ENCODE results near the gene NEU1.
"Not testable (repeated sequence)": the region's sequence is repeated elsewhere in the genome, so short reads cannot be mapped to it uniquely, and the experiment has no call there.

The NEU1 gene

DNA sequence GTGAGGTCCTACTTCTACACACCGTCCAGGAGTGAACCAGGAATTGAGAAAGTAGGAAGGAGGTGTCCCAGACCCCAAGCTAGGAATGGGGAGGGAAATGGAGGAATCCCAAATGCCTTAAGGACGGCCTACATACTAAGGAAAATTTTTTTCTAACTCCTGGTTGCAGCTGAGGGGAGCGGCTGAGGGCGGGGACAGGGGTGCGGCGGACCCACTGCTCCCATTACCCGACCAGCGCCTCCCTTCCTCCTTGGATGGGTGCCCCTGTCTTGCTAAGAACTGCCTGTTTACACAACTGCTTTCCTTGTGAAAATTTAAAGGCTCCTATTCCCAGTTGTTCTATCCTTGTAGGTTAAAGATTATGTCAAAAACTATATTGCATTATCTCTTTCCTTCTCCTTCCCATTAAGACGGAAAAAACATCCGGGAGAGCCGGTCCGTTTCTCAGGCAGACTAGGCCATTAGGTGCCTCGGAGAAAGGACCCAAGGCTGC is 35.8 kb downstream of the NEU1 start:
- peak overlapping the region; percentile 40 for H3K4me3 ChIP-seq (ENCODE audit: low read depth, low read length)
- TF ChIP-seq, protein P1, sequence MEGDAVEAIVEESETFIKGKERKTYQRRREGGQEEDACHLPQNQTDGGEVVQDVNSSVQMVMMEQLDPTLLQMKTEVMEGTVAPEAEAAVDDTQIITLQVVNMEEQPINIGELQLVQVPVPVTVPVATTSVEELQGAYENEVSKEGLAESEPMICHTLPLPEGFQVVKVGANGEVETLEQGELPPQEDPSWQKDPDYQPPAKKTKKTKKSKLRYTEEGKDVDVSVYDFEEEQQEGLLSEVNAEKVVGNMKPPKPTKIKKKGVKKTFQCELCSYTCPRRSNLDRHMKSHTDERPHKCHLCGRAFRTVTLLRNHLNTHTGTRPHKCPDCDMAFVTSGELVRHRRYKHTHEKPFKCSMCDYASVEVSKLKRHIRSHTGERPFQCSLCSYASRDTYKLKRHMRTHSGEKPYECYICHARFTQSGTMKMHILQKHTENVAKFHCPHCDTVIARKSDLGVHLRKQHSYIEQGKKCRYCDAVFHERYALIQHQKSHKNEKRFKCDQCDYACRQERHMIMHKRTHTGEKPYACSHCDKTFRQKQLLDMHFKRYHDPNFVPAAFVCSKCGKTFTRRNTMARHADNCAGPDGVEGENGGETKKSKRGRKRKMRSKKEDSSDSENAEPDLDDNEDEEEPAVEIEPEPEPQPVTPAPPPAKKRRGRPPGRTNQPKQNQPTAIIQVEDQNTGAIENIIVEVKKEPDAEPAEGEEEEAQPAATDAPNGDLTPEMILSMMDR (IDR thresholded peaks at IDR 0.05; ENCODE audit: low read depth, low read length, missing control alignments) = no peak
- DNase-seq (ENCODE audit: low read depth) = peak; percentile 80
- in situ Hi-C loops (cut with HindIII; ENCODE audit: low sequenced_read_pairs) = no loop called here

DNA sequence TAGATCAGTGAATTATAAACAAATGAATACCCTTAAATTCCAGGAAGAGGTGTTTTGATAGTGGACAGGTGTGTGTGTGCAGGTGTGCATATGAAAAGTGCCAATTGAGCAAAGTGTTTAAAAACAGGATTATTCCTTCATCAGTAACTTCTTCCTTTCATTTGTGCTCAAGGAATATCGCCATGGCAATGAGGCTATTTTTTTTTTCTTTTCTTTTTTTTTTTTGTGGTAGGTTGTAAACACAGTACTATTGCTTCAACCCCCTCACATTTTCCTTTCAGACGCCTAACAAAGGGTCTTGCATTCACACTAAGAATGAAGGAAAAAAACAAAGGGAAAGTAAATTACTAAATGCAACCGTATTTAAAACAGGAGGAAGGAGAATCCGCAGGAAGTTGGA is 37.1 kb downstream of the NEU1 start:
- in situ Hi-C loops (cut with HindIII; ENCODE audit: low sequenced_read_pairs) = no loop called here
- H3K4me3 ChIP-seq (ENCODE audit: low read depth, low read length) = no peak overlapping the region
- no peak for DNase-seq (ENCODE audit: low read depth)
- TF ChIP-seq, protein P1 (IDR thresholded peaks at IDR 0.05; ENCODE audit: low read depth, low read length, missing control alignments) = no peak

DNA sequence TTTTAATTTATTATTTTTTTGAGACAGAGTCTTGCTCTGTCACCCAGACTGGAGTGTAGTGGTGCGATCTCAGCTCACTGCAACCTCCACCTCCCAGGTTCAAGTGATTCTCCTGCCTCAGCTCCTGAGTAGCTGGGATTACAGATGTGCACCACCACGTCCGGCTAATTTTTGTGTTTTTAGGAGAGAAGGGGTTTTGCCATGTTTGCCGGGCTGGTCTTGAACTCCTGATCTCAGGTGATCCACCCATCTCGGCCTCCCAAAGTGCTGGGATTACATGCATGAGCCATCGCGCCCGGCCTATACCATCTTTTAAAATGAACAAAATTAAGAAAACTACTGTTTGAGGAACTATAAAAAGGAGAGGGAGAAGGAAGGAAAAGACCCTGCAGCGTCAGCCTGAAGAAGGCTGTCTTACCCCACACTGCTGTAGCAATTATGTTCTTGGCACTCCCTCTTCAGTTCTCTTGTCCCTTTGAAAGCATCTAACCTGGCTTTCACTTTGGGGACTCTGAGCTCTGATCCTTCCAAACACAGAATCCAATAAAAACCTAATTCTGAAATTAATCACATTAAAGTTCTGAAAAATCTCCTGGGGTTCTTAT is 38.9 kb downstream of the NEU1 start:
- H3K4me3 ChIP-seq (ENCODE audit: low read depth, low read length); in situ Hi-C loops (cut with HindIII; ENCODE audit: low sequenced_read_pairs); DNase-seq (ENCODE audit: low read depth): not testable (repeated sequence)

DNA sequence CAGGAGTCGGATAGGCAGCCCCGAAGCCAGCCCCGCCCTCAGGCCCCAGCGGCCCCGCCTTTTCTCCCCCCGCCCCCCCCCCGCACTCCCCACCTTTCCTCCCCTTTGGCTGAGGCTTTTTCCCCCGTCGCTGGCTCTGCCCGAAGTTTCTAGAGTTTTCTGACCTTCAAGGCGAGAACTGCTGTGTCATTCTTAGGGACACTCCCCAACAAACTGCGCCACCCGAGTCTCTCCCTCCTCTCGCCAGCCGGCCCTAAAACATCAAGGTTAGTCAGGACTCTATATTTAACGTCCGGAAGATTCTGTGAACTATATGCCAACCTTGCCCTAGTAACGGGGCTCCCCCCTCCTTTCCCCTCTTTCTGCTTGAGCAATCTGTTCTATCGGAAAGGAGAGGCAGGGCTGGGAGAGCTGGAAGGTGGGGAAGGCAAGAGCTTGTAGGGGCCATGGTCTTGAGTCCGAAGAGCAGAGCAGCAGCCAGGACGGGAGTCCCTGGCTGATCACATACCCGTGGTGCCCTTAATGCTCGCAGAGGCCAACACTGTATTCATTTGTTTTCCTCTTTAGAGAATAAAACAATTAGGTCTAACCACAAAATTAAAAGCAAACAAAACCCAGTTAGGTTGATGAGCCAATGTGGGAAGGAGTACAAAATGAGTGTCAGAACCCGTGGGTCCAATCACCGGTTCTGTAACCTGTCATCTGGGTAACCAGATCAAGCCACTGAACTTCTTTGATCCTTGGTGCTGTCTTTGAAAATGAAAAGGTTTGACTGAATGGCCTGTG is 40.4 kb downstream of the NEU1 start:
- TF ChIP-seq, protein P1 (IDR thresholded peaks at IDR 0.05; ENCODE audit: low read depth, low read length, missing control alignments) = no peak
- in situ Hi-C loops (cut with HindIII; ENCODE audit: low sequenced_read_pairs) = no loop called here
- H3K4me3 ChIP-seq (ENCODE audit: low read depth, low read length) = peak overlapping the region; percentile 58
- DNase-seq (ENCODE audit: low read depth) = no peak

DNA sequence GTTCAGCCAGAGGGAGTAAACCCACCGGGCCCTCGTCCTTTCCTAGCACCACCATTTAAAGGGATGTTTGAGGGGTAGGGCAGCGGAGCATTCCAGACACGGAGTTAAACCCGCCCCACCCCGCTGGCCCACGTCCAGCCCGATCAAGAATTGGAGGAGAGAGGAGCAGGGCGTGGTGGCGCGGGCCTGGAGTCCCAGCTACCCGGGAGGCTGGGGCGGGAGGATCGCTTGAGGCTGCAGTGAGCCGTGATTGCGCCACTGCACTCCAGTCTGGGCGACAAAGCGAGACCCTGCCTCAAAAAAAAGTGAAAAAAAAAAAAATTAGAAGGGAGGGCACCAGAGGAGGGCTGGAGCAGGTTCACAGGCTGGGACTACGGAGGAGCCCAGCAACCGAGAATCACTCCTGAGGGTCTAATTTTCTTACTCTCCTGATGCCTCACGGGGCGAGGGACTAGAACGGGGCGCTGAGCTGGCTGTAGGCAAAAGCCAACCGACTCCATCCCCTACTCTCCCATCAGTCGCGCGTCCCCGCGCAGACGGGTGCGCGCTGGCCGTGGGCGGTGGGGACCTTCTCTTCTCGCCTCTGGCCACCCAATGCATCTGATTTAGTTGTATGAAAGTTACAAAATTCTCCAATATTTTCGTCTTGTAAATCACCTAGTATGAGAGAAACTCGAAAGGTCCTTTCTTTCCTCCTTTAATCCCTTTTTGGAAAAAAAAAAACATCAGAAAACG is 41.2 kb downstream of the NEU1 start:
- in situ Hi-C loops (cut with HindIII; ENCODE audit: low sequenced_read_pairs) = no loop called here

DNA sequence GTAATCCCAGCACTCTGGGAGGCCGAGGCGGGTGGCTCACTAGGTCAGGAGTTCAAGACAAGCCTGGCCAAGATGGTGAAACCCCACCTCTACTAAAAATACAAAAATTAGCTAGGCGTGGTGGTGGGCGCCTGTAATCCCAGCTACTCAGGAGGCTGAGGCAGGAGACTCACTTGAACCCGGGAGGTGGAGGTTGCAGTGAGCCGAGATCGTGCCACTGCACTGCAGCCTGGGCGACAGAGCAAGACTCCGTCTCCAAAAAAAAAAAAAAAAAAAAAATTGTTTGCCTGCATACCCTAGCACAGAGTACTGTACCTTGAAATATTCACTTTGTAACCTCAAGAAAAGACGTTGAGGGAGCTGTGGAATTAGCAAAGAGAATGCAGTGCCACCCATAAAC is 42.2 kb downstream of the NEU1 start:
- in situ Hi-C loops (cut with HindIII; ENCODE audit: low sequenced_read_pairs); DNase-seq (ENCODE audit: low read depth); H3K4me3 ChIP-seq (ENCODE audit: low read depth, low read length): not testable (repeated sequence)

More for the DNA sequence above, 41.2 kb downstream of the NEU1 start:
- peak overlapping the region; percentile 58 for H3K4me3 ChIP-seq (ENCODE audit: low read depth, low read length)
- no peak for DNase-seq (ENCODE audit: low read depth)
- TF ChIP-seq, protein P1 (IDR thresholded peaks at IDR 0.05; ENCODE audit: low read depth, low read length, missing control alignments) = no peak

DNA sequence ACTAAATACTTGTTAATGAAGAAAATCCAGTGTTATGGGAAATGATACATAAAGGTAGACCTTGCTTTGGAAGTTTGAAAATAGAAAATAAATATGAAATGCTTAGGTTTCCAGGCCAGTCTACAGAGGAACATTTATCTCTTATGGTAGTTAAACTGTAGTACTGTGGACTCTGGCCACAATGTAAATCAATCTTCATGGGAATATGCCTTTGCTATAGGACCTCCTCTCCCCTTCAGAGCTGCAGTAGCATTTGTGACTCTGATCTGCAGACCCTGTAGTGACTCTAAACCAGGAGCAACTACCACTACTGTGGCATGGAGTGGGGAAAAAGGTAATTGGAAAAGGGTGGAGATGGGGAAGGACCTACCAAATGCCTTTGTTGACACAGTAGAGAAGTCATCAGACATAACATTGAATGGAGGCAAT is 42.7 kb downstream of the NEU1 start:
- in situ Hi-C loops (cut with HindIII; ENCODE audit: low sequenced_read_pairs) = no loop called here
- H3K4me3 ChIP-seq (ENCODE audit: low read depth, low read length) = no peak overlapping the region
- TF ChIP-seq, protein P1 (IDR thresholded peaks at IDR 0.05; ENCODE audit: low read depth, low read length, missing control alignments) = no peak
- no peak for DNase-seq (ENCODE audit: low read depth)

DNA sequence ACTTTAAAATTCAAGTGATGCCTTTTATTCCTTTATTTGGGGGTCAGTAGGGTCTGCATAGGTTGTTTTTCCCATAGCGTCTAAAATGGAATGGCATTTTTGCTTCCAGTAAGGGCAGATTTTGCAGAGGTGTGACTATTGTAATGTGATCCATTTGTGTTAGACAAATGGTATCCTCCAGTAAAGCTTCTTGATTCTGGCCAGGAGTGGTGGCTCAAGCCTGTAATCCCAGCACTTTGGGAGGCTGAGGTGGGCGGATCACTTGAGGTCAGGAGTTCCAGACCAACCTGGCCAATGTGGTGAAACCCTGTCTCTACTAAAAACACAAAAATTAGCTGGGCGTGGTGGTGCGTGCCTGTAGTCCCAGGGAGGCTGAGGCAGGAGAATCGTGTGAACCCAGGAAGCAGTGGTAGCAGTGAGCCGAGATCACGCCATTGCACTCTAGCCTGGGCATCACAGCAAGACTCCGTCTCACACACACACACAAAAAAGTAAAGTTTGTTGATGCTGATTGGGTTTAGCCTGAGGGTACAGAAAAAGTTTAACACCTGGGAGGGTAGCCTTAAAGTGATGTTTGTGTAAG is 44.6 kb downstream of the NEU1 start:
- not testable (repeated sequence) for DNase-seq (ENCODE audit: low read depth)

DNA sequence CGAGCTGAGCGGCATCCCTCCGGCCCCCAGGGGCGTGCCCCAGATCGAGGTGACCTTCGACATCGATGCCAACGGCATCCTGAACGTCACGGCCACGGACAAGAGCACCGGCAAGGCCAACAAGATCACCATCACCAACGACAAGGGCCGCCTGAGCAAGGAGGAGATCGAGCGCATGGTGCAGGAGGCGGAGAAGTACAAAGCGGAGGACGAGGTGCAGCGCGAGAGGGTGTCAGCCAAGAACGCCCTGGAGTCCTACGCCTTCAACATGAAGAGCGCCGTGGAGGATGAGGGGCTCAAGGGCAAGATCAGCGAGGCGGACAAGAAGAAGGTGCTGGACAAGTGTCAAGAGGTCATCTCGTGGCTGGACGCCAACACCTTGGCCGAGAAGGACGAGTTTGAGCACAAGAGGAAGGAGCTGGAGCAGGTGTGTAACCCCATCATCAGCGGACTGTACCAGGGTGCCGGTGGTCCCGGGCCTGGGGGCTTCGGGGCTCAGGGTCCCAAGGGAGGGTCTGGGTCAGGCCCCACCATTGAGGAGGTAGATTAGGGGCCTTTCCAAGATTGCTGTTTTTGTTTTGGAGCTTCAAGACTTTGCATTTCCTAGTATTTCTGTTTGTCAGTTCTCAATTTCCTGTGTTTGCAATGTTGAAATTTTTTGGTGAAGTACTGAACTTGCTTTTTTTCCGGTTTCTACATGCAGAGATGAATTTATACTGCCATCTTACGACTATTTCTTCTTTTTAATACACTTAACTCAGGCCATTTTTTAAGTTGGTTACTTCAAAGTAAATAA is 45.3 kb downstream of the NEU1 start:
- H3K4me3 ChIP-seq (ENCODE audit: low read depth, low read length) = peak overlapping the region; percentile 40
- in situ Hi-C loops (cut with HindIII; ENCODE audit: low sequenced_read_pairs); DNase-seq (ENCODE audit: low read depth): not testable (repeated sequence)

More for the DNA sequence above, 44.6 kb downstream of the NEU1 start:
- H3K4me3 ChIP-seq (ENCODE audit: low read depth, low read length) = peak overlapping the region; percentile 40
- in situ Hi-C loops (cut with HindIII; ENCODE audit: low sequenced_read_pairs) = not testable (repeated sequence)

All from astrocyte of the cerebellum (primary cell).